HEK293 (cell line): ENCODE measurements around the gene OBP2B.

Experiments
- CTCF ChIA-PET: fragments of 350-600 bp; formaldehyde crosslinking; extraction: SDS; loops from one replicate; lab custom pipeline; 2021; ENCODE audit warnings: antibody characterized with exemption; lab: Yijun Ruan, JAX
- POLR2A ChIA-PET: fragments of 300-600 bp; formaldehyde crosslinking; extraction: SDS; loops from one replicate; lab custom pipeline; 2020; ENCODE audit warnings: antibody characterized with exemption, inconsistent platforms; lab: Yijun Ruan, JAX
- H3K27ac ChIP-seq: fragments of 200-500 bp; sonication (Bioruptor generic); 2 replicates; pipeline ENCODE4 v1.5.1; 2014; ENCODE audit warnings: low read depth, low read length, control low read depth, inconsistent platforms; ENCODE audit errors: extremely low read depth
- H3K36me3 ChIP-seq, 2 experiments: fragments of 200-500 bp in 1 of 2; sonication (Bioruptor generic) in 1 of 2; 1 replicate in 1 of 2; 2 replicates in 1 of 2; pipeline ENCODE4 v1.5.1; 2014 to 2017; ENCODE audit warnings: inconsistent platforms in 2 of 2, low read length in 2 of 2; ENCODE audit not compliant: control insufficient read depth in 2 of 2, insufficient read depth in 1 of 2
- H3K4me1 ChIP-seq: fragments of 200-500 bp; sonication (Bioruptor generic); 2 replicates; pipeline ENCODE4 v1.5.1; 2014; ENCODE audit warnings: mild to moderate bottlenecking, low read length, inconsistent platforms; ENCODE audit not compliant: control insufficient read depth, insufficient read depth
- H3K4me3 ChIP-seq: 2 replicates; pipeline ENCODE4 v1.5.1; 2011; ENCODE audit warnings: low read depth, mild to moderate bottlenecking, control low read depth, low read length, moderate library complexity
- H3K9me3 ChIP-seq: fragments of 200-500 bp; sonication (Bioruptor generic); 2 replicates; pipeline ENCODE4 v1.5.1; 2014; ENCODE audit warnings: low read depth, low read length, inconsistent platforms; ENCODE audit not compliant: control insufficient read depth, insufficient read depth
- ZBTB21 ChIP-seq: fragments of 450-650 bp; formaldehyde crosslinking; IDR thresholded peaks from 2 replicates; pipeline ENCODE4 v1.5.1; 2017; ENCODE audit warnings: missing biosample characterization, missing genetic modification characterization
- ZBTB8A ChIP-seq: fragments of 450-650 bp; formaldehyde crosslinking; IDR thresholded peaks from 2 replicates; pipeline ENCODE4 v1.5.1; 2016; ENCODE audit warnings: missing biosample characterization, missing genetic modification characterization
- ZFP41 ChIP-seq: fragments of 450-650 bp; formaldehyde crosslinking; IDR thresholded peaks from 2 replicates; pipeline ENCODE4 v1.5.1; 2016; ENCODE audit warnings: missing biosample characterization, missing genetic modification characterization, borderline replicate concordance
- ZFP69B ChIP-seq: fragments of 450-650 bp; formaldehyde crosslinking; IDR thresholded peaks from 2 replicates; pipeline ENCODE4 v1.5.1; 2016; ENCODE audit warnings: missing biosample characterization, missing genetic modification characterization
- ZNF169 ChIP-seq: fragments of 450-650 bp; formaldehyde crosslinking; IDR thresholded peaks from 2 replicates; pipeline ENCODE4 v1.5.1; 2016; ENCODE audit warnings: missing biosample characterization, missing genetic modification characterization
- ZNF585B ChIP-seq: fragments of 450-650 bp; formaldehyde crosslinking; IDR thresholded peaks from 2 replicates; pipeline ENCODE4 v1.5.1; 2016; ENCODE audit warnings: missing biosample characterization, missing genetic modification characterization
- ZXDB ChIP-seq: fragments of 450-650 bp; formaldehyde crosslinking; IDR thresholded peaks from 2 replicates; pipeline ENCODE4 v1.5.1; 2016; ENCODE audit warnings: missing biosample characterization, missing genetic modification characterization
- TF ChIP-seq, protein P1 (sequence below): fragments of 450-650 bp; formaldehyde crosslinking; IDR thresholded peaks from 2 replicates; pipeline ENCODE4 v1.5.1; 2016; ENCODE audit warnings: missing biosample characterization, missing genetic modification characterization
- TF ChIP-seq, protein P2 (sequence below): fragments of 450-650 bp; formaldehyde crosslinking; IDR thresholded peaks from 2 replicates; pipeline ENCODE4 v1.5.1; 2016; ENCODE audit warnings: missing biosample characterization, missing genetic modification characterization
- TF ChIP-seq, protein P3 (sequence below): fragments of 450-650 bp; formaldehyde crosslinking; IDR thresholded peaks from 2 replicates; pipeline ENCODE4 v1.5.1; 2017; ENCODE audit warnings: missing biosample characterization, mild to moderate bottlenecking, missing genetic modification characterization, moderate library complexity
- TF ChIP-seq, protein P4 (sequence below): fragments of 450-650 bp; formaldehyde crosslinking; conservative IDR thresholded peaks from 2 replicates; pipeline ENCODE4 v1.5.1; 2016; ENCODE audit warnings: low read depth, missing biosample characterization, missing genetic modification characterization
- TF ChIP-seq, protein P5 (sequence below): fragments of 450-650 bp; formaldehyde crosslinking; IDR thresholded peaks from 2 replicates; pipeline ENCODE4 v1.5.1; 2016; ENCODE audit warnings: missing biosample characterization, missing genetic modification characterization
- TF ChIP-seq, protein P6 (sequence below): fragments of 450-650 bp; formaldehyde crosslinking; IDR thresholded peaks from 2 replicates; pipeline ENCODE4 v1.5.1; 2016; ENCODE audit warnings: missing biosample characterization, missing genetic modification characterization
- TF ChIP-seq, protein P7 (sequence below): fragments of 450-650 bp; formaldehyde crosslinking; optimal IDR thresholded peaks from 2 replicates; pipeline ENCODE3; 2016; ENCODE audit warnings: missing biosample characterization, mild to moderate bottlenecking, missing genetic modification characterization

OBP2B gene

DNA sequence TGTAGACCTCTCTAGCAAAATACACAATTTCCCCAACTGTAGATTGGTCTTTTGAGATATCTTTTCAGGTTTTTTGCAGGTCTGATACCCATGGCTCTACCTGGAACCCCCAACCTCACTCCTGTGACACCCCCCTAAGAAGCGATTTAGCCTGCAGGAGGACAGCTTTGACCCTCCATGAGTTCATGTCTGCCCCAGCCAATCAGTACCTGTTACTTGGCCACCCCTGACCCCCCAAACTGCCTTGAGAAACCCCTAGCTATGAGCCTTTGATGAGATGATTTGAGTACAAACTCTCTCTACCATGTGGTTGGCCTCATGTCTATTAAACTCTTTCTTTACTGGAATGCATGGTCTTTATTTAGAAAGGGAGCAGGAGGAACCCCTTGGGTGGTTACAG is 40.3 kb upstream of the OBP2B start (continued):
- no peak for TF ChIP-seq ZNF585B (tag by site-specific recombination)
- no peak for TF ChIP-seq ZBTB21 (tag by site-specific recombination)
- TF ChIP-seq ZBTB8A (tag by site-specific recombination): no peak
- TF ChIP-seq, protein P1, sequence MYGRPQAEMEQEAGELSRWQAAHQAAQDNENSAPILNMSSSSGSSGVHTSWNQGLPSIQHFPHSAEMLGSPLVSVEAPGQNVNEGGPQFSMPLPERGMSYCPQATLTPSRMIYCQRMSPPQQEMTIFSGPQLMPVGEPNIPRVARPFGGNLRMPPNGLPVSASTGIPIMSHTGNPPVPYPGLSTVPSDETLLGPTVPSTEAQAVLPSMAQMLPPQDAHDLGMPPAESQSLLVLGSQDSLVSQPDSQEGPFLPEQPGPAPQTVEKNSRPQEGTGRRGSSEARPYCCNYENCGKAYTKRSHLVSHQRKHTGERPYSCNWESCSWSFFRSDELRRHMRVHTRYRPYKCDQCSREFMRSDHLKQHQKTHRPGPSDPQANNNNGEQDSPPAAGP (tag by site-specific recombination): no peak

DNA sequence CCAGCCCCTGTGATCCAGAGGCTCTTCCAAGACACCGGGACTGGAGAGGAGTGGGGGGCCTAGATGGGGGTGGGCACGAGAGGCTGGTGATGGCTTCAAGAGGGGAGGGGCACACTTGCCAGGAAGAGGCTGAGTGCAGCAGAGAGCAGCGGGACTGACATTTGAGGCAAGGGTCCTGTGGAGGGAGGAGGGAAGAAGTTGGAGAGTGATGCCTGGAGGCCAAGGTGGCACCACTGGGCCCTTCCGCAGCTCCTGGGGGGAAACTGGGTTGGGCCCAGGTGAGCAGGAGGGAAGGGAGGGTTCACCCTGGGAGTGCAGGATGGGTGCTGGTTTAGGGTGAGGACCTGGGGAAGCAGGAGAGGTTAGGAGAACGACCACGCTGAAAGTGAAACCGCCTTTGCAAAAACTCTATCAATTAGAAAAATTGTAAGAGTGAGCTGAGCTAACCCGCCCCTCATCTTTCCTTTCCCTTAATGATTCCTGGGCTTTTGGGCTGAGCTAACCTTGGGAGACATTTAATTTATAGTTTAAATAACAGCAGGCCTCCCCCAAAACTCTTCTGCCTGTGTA is 39.8 kb upstream of the OBP2B start:
- Histone ChIP-seq H3K27ac (no peak overlapping the region), H3K36me3 (no peaks in the 10 kb centered on the region), H3K9me3 (no peaks in the 10 kb centered on the region), H3K4me3 (no peak overlapping the region), H3K4me1 (no peaks in the 10 kb centered on the region)
- CTCF ChIA-PET: interaction anchor here (1.4 to 3.1 kb wide), 2 partner anchors 9 to 60 kb away, joined by 3 to 21 read pairs; no protein-coding TSS in a partner anchor
- POLR2A ChIA-PET: no interaction called here
- no peak for TF ChIP-seq ZNF169

DNA sequence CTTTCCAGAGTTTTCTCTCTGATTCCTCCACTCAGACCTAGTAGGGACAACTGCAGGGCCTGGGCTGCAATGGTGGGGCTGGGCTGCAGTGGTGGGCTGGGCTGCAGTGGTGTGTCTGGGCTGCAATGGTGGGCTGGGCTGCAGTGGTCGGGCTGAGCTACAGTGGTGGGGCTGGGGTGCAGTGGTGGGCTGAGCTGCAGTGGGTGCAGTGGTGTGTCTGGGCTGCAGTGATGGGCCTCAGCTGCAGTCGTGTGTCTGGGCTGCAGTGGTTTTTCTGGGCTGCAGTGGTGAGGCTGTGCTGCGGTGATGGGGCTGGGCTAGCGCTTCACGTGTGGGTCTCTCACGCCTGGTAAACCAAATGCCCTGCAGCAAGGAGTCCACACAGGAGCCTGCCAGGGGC is 38.6 kb upstream of the OBP2B start:
- ChIA-PET POLR2A (no interaction called here), CTCF (interaction anchor here (3.1 kb wide), 1 partner anchor 8 kb away, joined by 21 read pairs; no protein-coding TSS in a partner anchor)
- Histone ChIP-seq H3K9me3 (no peaks in the 10 kb centered on the region), H3K4me3 (no peak overlapping the region), H3K27ac (no peak overlapping the region), H3K36me3 (no peaks in the 10 kb centered on the region), H3K4me1 (no peaks in the 10 kb centered on the region)
- TF ChIP-seq, protein P2, sequence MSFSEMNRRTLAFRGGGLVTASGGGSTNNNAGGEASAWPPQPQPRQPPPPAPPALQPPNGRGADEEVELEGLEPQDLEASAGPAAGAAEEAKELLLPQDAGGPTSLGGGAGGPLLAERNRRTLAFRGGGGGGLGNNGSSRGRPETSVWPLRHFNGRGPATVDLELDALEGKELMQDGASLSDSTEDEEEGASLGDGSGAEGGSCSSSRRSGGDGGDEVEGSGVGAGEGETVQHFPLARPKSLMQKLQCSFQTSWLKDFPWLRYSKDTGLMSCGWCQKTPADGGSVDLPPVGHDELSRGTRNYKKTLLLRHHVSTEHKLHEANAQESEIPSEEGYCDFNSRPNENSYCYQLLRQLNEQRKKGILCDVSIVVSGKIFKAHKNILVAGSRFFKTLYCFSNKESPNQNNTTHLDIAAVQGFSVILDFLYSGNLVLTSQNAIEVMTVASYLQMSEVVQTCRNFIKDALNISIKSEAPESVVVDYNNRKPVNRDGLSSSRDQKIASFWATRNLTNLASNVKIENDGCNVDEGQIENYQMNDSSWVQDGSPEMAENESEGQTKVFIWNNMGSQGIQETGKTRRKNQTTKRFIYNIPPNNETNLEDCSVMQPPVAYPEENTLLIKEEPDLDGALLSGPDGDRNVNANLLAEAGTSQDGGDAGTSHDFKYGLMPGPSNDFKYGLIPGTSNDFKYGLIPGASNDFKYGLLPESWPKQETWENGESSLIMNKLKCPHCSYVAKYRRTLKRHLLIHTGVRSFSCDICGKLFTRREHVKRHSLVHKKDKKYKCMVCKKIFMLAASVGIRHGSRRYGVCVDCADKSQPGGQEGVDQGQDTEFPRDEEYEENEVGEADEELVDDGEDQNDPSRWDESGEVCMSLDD (tag by site-specific recombination): no peak
- TF ChIP-seq ZFP41 (tag by site-specific recombination) (no peak), ZXDB (tag by site-specific recombination) (no peak), ZFP69B (tag by site-specific recombination) (no peak)
- TF ChIP-seq, protein P3, sequence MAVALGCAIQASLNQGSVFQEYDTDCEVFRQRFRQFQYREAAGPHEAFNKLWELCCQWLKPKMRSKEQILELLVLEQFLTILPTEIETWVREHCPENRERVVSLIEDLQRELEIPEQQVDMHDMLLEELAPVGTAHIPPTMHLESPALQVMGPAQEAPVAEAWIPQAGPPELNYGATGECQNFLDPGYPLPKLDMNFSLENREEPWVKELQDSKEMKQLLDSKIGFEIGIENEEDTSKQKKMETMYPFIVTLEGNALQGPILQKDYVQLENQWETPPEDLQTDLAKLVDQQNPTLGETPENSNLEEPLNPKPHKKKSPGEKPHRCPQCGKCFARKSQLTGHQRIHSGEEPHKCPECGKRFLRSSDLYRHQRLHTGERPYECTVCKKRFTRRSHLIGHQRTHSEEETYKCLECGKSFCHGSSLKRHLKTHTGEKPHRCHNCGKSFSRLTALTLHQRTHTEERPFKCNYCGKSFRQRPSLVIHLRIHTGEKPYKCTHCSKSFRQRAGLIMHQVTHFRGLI: peak; percentile 93
- TF ChIP-seq, protein P4, sequence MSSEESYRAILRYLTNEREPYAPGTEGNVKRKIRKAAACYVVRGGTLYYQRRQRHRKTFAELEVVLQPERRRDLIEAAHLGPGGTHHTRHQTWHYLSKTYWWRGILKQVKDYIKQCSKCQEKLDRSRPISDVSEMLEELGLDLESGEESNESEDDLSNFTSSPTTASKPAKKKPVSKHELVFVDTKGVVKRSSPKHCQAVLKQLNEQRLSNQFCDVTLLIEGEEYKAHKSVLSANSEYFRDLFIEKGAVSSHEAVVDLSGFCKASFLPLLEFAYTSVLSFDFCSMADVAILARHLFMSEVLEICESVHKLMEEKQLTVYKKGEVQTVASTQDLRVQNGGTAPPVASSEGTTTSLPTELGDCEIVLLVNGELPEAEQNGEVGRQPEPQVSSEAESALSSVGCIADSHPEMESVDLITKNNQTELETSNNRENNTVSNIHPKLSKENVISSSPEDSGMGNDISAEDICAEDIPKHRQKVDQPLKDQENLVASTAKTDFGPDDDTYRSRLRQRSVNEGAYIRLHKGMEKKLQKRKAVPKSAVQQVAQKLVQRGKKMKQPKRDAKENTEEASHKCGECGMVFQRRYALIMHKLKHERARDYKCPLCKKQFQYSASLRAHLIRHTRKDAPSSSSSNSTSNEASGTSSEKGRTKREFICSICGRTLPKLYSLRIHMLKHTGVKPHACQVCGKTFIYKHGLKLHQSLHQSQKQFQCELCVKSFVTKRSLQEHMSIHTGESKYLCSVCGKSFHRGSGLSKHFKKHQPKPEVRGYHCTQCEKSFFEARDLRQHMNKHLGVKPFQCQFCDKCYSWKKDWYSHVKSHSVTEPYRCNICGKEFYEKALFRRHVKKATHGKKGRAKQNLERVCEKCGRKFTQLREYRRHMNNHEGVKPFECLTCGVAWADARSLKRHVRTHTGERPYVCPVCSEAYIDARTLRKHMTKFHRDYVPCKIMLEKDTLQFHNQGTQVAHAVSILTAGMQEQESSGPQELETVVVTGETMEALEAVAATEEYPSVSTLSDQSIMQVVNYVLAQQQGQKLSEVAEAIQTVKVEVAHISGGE: no peak
- TF ChIP-seq, protein P5, sequence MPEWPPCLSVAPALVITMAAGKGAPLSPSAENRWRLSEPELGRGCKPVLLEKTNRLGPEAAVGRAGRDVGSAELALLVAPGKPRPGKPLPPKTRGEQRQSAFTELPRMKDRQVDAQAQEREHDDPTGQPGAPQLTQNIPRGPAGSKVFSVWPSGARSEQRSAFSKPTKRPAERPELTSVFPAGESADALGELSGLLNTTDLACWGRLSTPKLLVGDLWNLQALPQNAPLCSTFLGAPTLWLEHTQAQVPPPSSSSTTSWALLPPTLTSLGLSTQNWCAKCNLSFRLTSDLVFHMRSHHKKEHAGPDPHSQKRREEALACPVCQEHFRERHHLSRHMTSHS (tag by site-specific recombination): no peak
- TF ChIP-seq, protein P6, sequence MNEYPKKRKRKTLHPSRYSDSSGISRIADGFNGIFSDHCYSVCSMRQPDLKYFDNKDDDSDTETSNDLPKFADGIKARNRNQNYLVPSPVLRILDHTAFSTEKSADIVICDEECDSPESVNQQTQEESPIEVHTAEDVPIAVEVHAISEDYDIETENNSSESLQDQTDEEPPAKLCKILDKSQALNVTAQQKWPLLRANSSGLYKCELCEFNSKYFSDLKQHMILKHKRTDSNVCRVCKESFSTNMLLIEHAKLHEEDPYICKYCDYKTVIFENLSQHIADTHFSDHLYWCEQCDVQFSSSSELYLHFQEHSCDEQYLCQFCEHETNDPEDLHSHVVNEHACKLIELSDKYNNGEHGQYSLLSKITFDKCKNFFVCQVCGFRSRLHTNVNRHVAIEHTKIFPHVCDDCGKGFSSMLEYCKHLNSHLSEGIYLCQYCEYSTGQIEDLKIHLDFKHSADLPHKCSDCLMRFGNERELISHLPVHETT (tag by site-specific recombination): no peak
- TF ChIP-seq, protein P7, sequence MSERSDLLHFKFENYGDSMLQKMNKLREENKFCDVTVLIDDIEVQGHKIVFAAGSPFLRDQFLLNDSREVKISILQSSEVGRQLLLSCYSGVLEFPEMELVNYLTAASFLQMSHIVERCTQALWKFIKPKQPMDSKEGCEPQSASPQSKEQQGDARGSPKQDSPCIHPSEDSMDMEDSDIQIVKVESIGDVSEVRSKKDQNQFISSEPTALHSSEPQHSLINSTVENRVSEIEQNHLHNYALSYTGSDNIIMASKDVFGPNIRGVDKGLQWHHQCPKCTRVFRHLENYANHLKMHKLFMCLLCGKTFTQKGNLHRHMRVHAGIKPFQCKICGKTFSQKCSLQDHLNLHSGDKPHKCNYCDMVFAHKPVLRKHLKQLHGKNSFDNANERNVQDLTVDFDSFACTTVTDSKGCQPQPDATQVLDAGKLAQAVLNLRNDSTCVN: no peak
